ENCODE results near the gene CCDC141.

CCDC141 gene

GRCh38 chr2:178946494-178946893 lies 103.4 kb downstream of the CCDC141 start:
- H3K4me2 ChIP-seq, result no peak overlapping the region
- no peaks in the 10 kb centered on the region for H3K4me1 ChIP-seq
- no peaks in the 10 kb centered on the region for H4K20me1 ChIP-seq
- no peaks in the 10 kb centered on the region for H3K27me3 ChIP-seq
- no peak overlapping the region for H3K27ac ChIP-seq
- no peak overlapping the region for H3K9ac ChIP-seq
- no peak for TF ChIP-seq Cebpa-rat (IDR thresholded peaks at IDR 0.05)
- H3K4me3 ChIP-seq, result no peak overlapping the region
- H3K36me3 ChIP-seq, result no peaks in the 10 kb centered on the region
- H3K9me3 ChIP-seq, result no peaks in the 10 kb centered on the region

DNA sequence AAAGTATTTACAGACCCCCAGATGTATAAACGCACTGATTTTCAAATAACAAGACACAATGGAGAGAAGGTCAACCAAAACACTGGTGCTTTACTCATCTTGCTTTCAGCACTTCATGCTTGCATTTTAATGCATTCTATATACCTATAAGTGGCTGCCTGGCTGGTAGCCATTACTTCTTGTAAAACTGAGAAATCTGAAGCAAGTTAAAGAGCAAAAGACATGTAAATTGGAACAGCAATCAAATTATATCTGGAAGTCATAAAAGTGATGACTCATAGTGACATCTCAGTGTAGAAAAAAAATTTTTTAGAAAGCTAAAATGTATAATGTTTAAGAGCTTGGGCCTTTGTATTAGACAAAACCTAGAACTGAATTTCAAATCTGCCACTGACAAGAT lies 106.2 kb downstream of the CCDC141 start:
- H3K9me3 ChIP-seq, result no peaks in the 10 kb centered on the region
- no peak for TF ChIP-seq Cebpa-rat (IDR thresholded peaks at IDR 0.05)
- H3K4me2 ChIP-seq, result no peak overlapping the region
- no peaks in the 10 kb centered on the region for H4K20me1 ChIP-seq
- H3K36me3 ChIP-seq, result no peaks in the 10 kb centered on the region
- no peaks in the 10 kb centered on the region for H3K27me3 ChIP-seq
- H3K27ac ChIP-seq, result no peak overlapping the region
- no peak overlapping the region for H3K9ac ChIP-seq
- H3K4me1 ChIP-seq, result no peaks in the 10 kb centered on the region
- H3K4me3 ChIP-seq, result no peak overlapping the region

GRCh38 chr2:178934571-178934970 lies 115.4 kb downstream of the CCDC141 start:
- Histone ChIP-seq H3K4me3 (no peak overlapping the region), H3K4me1 (no peaks in the 10 kb centered on the region), H3K36me3 (no peaks in the 10 kb centered on the region), H3K4me2 (no peak overlapping the region), H3K27ac (no peak overlapping the region), H3K9ac (no peak overlapping the region), H3K9me3 (peaks cover 7% of the 10 kb centered on the region; the same call in 1 of the 2 replicates), H4K20me1 (no peaks in the 10 kb centered on the region), H3K27me3 (no peaks in the 10 kb centered on the region)
- TF ChIP-seq Cebpa-rat (IDR thresholded peaks at IDR 0.05), result no peak

DNA sequence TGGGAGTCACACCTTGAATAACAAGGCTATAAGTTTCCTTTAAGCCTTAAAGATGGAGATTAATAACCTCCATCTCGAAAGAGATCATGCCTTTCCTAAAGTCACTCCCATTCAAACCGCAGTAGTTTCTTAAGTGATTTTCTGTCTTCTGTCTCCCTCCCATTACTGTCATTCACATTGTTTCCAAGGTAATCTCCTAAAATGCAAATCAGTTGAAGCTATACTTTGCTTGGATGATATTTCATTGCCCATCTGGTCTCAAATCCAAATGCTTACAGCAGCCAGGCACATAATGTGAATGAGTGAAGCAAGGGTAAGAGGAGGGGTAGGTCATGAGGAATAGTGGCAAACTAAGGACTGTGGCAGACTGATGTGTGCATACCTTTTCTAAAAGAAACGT lies 116.4 kb downstream of the CCDC141 start:
- H3K4me1 ChIP-seq, result no peaks in the 10 kb centered on the region
- H4K20me1 ChIP-seq, result no peaks in the 10 kb centered on the region
- no peak overlapping the region for H3K4me2 ChIP-seq
- no peaks in the 10 kb centered on the region for H3K27me3 ChIP-seq
- no peak overlapping the region for H3K9ac ChIP-seq
- peaks cover 7% of the 10 kb centered on the region; the same call in 1 of the 2 replicates for H3K9me3 ChIP-seq
- H3K27ac ChIP-seq, result no peak overlapping the region
- H3K36me3 ChIP-seq, result no peaks in the 10 kb centered on the region
- no peak overlapping the region for H3K4me3 ChIP-seq
- no peak for TF ChIP-seq Cebpa-rat (IDR thresholded peaks at IDR 0.05)

DNA sequence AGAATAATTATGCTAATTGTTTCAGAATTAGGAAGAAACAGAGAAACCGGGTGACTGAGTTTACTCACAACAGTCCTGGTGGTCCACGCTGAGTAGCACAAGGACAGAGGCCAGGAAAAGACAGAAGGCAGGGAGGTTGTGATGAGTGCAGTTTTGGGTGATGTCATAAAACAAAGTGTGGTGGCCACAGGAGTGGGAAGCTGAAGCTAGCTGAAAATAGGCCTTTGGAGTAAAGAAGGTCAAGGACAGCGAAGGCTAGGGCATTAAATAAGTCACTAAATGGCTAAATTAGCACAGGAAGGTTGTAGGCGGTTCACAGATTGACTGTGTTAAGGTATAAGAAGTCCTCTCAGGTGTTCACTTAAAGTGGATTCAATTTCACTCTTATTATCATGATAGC lies 121.9 kb downstream of the CCDC141 start:
- H3K36me3 ChIP-seq, result no peaks in the 10 kb centered on the region
- no peak for TF ChIP-seq Cebpa-rat (IDR thresholded peaks at IDR 0.05)
- no peaks in the 10 kb centered on the region for H3K4me1 ChIP-seq
- no peaks in the 10 kb centered on the region for H3K9me3 ChIP-seq
- no peak overlapping the region for H3K9ac ChIP-seq
- H3K4me3 ChIP-seq, result no peak overlapping the region
- no peak overlapping the region for H3K27ac ChIP-seq
- H3K27me3 ChIP-seq, result no peaks in the 10 kb centered on the region
- no peak overlapping the region for H3K4me2 ChIP-seq
- no peaks in the 10 kb centered on the region for H4K20me1 ChIP-seq

- H3K9ac ChIP-seq, result no peak overlapping the region
- H3K27ac ChIP-seq, result no peak overlapping the region
These were observed 122.8 kb downstream of the CCDC141 start for GRCh38 chr2:178927173-178927572.

DNA sequence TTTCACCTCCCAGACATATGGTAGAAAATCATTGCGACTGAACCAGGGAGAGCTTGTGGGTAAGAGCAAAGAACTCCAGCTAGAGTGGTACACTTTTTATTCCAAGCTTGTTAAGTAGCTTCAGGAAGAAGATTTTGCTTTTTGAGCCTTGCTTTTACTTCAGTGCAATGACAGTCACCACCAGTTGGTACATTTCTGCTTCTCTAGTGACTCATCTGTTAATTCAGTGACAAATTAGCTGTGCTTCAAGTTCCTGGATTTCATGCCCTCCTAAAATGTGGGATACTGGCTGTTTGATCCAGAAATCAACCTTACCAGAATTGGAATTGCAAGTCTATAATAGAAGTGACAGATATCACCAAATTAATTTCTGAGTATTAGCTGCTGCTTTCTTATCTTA lies 125.1 kb downstream of the CCDC141 start:
- Histone ChIP-seq H3K9me3 (no peaks in the 10 kb centered on the region), H3K4me1 (no peaks in the 10 kb centered on the region), H3K27me3 (no peaks in the 10 kb centered on the region), H3K9ac (no peak overlapping the region), H3K27ac (no peak overlapping the region), H3K4me3 (no peak overlapping the region), H4K20me1 (no peaks in the 10 kb centered on the region), H3K4me2 (no peak overlapping the region), H3K36me3 (no peaks in the 10 kb centered on the region)
- no peak for TF ChIP-seq Cebpa-rat (IDR thresholded peaks at IDR 0.05)

More at GRCh38 chr2:178927173-178927572, 122.8 kb downstream of the CCDC141 start:
- Histone ChIP-seq H3K9me3 (no peaks in the 10 kb centered on the region), H3K4me1 (no peaks in the 10 kb centered on the region), H3K36me3 (no peaks in the 10 kb centered on the region), H3K4me2 (no peak overlapping the region), H3K27me3 (no peaks in the 10 kb centered on the region), H4K20me1 (no peaks in the 10 kb centered on the region), H3K4me3 (no peak overlapping the region)
- no peak for TF ChIP-seq Cebpa-rat (IDR thresholded peaks at IDR 0.05)

- Histone ChIP-seq H3K27ac (no peak overlapping the region), H3K4me3 (no peak overlapping the region), H3K27me3 (no peaks in the 10 kb centered on the region), H3K9me3 (no peaks in the 10 kb centered on the region), H4K20me1 (no peaks in the 10 kb centered on the region), H3K4me2 (no peak overlapping the region), H3K9ac (no peak overlapping the region), H3K36me3 (no peaks in the 10 kb centered on the region), H3K4me1 (no peaks in the 10 kb centered on the region)
- TF ChIP-seq Cebpa-rat (IDR thresholded peaks at IDR 0.05), result no peak
These were observed 126.4 kb downstream of the CCDC141 start for GRCh38 chr2:178923546-178923945.

DNA sequence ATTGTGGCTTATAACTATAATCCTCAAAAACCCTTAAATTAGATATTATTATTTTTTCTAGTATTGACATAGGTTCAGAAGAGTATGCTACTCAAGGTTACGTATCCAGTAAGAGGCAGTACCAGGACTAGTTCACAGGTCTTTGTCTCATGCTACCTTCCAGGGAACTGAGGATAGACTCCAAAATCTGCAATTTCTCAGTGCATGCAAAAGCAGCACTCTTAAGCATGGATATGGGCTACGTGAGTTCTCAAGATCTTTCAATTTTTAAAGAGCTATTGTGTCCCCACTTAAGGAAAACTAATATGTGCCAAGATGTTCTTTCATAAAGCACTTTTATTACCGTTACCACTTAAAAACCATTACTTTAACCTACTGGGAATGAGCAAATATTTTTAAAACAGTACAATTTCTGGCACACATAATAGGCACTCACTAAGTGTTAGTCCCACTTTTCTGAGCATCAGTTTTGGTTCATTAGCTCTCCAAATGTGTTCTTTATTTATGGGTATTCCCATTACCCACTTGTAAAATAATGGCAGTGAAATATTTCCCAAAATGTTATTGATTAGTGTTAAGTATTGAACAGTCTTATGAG lies 128.9 kb downstream of the CCDC141 start:
- no peak overlapping the region for H3K27ac ChIP-seq
- no peaks in the 10 kb centered on the region for H3K4me1 ChIP-seq
- H3K4me2 ChIP-seq, result no peak overlapping the region
- H3K4me3 ChIP-seq, result no peak overlapping the region
- H3K9me3 ChIP-seq, result no peaks in the 10 kb centered on the region
- TF ChIP-seq Cebpa-rat (IDR thresholded peaks at IDR 0.05), result no peak
- H3K27me3 ChIP-seq, result no peaks in the 10 kb centered on the region
- H3K9ac ChIP-seq, result no peak overlapping the region
- no peaks in the 10 kb centered on the region for H4K20me1 ChIP-seq
- no peaks in the 10 kb centered on the region for H3K36me3 ChIP-seq

- Histone ChIP-seq H3K4me3 (no peak overlapping the region), H3K36me3 (no peaks in the 10 kb centered on the region), H4K20me1 (no peaks in the 10 kb centered on the region), H3K4me2 (no peak overlapping the region), H3K27ac (no peak overlapping the region), H3K27me3 (no peaks in the 10 kb centered on the region), H3K9ac (no peak overlapping the region), H3K4me1 (no peaks in the 10 kb centered on the region; the same call in 1 of the 2 replicates), H3K9me3 (no peaks in the 10 kb centered on the region)
- TF ChIP-seq Cebpa-rat (IDR thresholded peaks at IDR 0.05), result no peak
These were observed 132.4 kb downstream of the CCDC141 start for GRCh38 chr2:178917555-178917954.

Data from BLaER1 (cell line).